HCT116 (cell line): ENCODE measurements around the gene SLC4A2.

Experiments
- ATF3 ChIP-seq: IDR thresholded peaks from 2 replicates; pipeline ENCODE4 v1.6.1; 2012
- CBX3 ChIP-seq: IDR thresholded peaks from 2 replicates; pipeline ENCODE4 v1.6.1; 2012; ENCODE audit warnings: low read depth
- CEBPB ChIP-seq: IDR thresholded peaks from 2 replicates; pipeline ENCODE4 v1.6.1; 2012; ENCODE audit warnings: low read depth
- CTCF ChIP-seq, 3 experiments: fragments of 200-600 bp in 1 of 3; sonication (generic) in 1 of 3; IDR thresholded peaks in 2 of 3; conservative IDR thresholded peaks in 1 of 3; 2 replicates each; pipeline ENCODE4 v1.5.1; 2012 to 2017; ENCODE audit warnings: low read depth in 2 of 3, low read length in 2 of 3, antibody characterized with exemption in 1 of 3, borderline replicate concordance in 1 of 3, control low read depth in 1 of 3, mild to moderate bottlenecking in 1 of 3, mixed read lengths in 1 of 3, mixed run types in 1 of 3, moderate library complexity in 1 of 3; ENCODE audit not compliant: insufficient read depth in 1 of 3
- ELF1 ChIP-seq: IDR thresholded peaks from 2 replicates; pipeline ENCODE4 v1.6.1; 2012; ENCODE audit warnings: low read depth, borderline replicate concordance
- EZH2 ChIP-seq: fragments of 200-600 bp; sonication (generic); IDR thresholded peaks from 2 replicates; pipeline ENCODE4 v1.6.1; 2017; ENCODE audit warnings: antibody characterized with exemption, mixed run types
- EZH2phosphoT487 ChIP-seq: fragments of 200-600 bp; IDR thresholded peaks from 2 replicates; pipeline ENCODE4 v1.6.1; 2018; ENCODE audit warnings: antibody characterized with exemption, borderline replicate concordance
- JUND ChIP-seq: IDR thresholded peaks from 2 replicates; pipeline ENCODE4 v1.6.1; 2012
- POLR2A ChIP-seq: IDR thresholded peaks from 2 replicates; pipeline ENCODE4 v1.7.0; 2011; ENCODE audit warnings: borderline replicate concordance; ENCODE audit not compliant: insufficient read depth, insufficient read length; ENCODE audit errors: extremely low read depth
- RAD21 ChIP-seq: IDR thresholded peaks from 2 replicates; pipeline ENCODE4 v1.6.1; 2012; ENCODE audit warnings: low read depth, mild to moderate bottlenecking
- REST ChIP-seq: IDR thresholded peaks from 2 replicates; pipeline ENCODE4 v1.6.1; 2012; ENCODE audit warnings: low read depth
- SIN3A ChIP-seq: IDR thresholded peaks from 2 replicates; pipeline ENCODE4 v1.6.1; 2012; ENCODE audit warnings: low read depth
- SRF ChIP-seq: IDR thresholded peaks from 2 replicates; pipeline ENCODE4 v1.6.1; 2012; ENCODE audit warnings: low read depth
- ZNF274 ChIP-seq: fragments of 200-500 bp; sonication (Bioruptor generic); IDR thresholded peaks from 2 replicates; pipeline ENCODE4 v1.6.1; 2014; ENCODE audit warnings: mild to moderate bottlenecking, low read depth, low read length, inconsistent platforms

GRCh38 chr7:151028948-151029501 is 30.4 kb upstream of the SLC4A2 start:
- TF ChIP-seq CTCF (IDR thresholded peaks at IDR 0.05 in 2 of 3, conservative IDR thresholded peaks at IDR 0.05 in 1 of 3; ENCODE audit: borderline replicate concordance in 1 of 3, insufficient read depth in 1 of 3, low read depth in 2 of 3, low read length in 2 of 3) = no peak
- TF ChIP-seq RAD21 = no peak
- no peak for TF ChIP-seq SRF
- no peak for TF ChIP-seq POLR2A
- TF ChIP-seq EZH2phosphoT487 = no peak
- no peak for TF ChIP-seq EZH2
- no peak for TF ChIP-seq ATF3
- no peak for TF ChIP-seq REST
- TF ChIP-seq ELF1 = no peak
- no peak for TF ChIP-seq ZNF274
- no peak for TF ChIP-seq CBX3
- TF ChIP-seq SIN3A = no peak
- no peak for TF ChIP-seq CEBPB
- no peak for TF ChIP-seq JUND
